Stimulated activated CD8-positive, alpha-beta memory T cell treated with anti-CD3 and anti-CD28 coated beads, Interleukin-4, amount 100 ng/mL, for 24 hours (primary cell): ENCODE results near the gene C6orf132.

ENCODE experiments used
- DNase-seq: peaks from one replicate; pipeline ENCODE4 v3.0.0-alpha.2; 2020; ENCODE audit warnings: low read depth

Gene C6orf132

DNA sequence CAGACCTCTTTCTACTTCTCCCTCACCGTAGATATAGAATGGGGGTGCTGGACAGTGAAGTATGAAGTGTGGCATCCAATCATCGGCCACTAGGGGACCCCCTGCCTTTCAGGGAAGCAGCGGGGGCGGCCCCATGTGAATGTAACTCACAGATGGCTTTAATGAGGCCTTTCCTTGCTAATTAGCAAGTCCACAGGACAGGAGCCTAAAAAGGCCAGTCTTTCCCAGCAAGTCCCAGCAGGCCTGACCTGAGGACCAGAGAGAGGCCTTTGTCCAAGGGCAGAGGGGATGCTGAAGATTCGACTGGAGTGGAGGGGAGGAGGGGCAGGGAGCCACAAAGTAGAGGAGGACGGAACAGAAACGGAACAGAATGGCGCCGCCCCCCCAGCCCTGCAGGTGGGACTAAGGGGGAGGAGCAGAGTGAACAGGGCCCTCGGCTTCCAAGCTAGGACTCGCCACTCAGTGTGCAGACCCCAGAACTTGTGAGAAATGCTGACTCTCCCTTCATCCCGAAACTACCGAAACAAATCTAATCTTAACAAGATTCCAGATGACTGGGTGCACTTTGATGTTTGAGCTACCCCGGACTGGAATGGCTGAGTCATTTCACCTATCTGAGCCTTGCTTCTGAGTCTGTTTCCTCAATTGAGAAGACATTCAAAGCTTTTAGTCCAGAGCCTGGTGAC is 5.8 kb downstream of the C6orf132 start:
- DNase-seq = peak; percentile 10

DNA sequence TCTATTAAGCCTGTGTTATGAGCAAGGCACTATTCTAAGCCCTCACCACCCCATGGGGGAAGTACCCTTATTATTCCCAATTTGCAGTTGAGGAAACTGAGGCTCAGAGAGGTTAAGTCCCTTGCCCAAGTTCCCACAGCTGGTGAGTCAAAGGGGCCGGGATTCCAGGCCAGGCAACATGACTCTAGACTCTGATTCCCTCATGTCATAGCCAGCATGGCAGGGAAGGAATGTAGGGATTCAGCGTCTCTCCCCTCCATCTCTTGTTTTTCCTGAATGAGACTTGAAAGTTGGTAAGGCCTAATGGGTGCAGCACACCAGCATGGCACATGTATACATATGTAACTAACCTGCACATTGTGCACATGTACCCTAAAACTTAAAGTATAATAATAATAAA is 6.7 kb downstream of the C6orf132 start:
- DNase-seq = no peak

DNA sequence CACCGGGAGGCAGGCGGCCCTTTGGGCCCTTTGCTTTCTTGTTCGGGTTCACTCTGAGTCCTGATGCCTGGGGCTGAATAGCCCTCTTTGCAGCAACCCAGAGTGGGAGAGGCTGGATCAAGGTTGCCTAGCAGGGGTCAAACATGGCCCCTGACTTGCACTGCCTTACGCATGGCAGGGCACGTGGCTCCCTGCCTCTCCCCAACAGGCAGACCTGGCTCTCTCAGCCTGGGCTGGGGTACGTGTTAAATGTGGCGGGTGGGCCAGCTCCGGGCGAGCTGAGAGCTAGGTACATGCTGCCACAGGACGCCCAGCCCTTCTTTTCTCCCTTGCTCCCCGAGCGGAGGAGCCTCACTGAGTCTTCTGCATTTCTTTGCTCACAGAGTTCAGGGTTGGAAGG is 7.3 kb downstream of the C6orf132 start:
- DNase-seq = no peak

DNA sequence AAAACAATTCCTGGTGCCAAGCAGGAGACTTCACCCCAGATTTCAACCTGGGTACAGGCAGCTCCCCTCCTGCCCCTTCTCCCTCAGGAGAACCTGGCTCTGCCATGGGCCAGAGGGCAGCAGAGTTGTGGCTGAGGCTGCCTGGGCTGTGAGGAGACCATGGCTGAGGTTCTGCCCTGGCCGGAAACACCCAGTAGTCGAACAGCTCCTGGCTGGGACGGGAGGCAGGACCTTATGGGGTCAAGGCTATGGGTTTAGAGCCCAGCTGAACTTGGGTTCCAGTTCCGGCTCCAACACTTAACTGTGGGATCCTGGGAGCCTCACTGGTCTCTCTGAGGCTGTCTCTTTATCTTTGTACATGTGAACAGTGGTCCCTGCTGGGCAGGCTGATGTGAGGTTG is 8.5 kb downstream of the C6orf132 start:
- DNase-seq = no peak

DNA sequence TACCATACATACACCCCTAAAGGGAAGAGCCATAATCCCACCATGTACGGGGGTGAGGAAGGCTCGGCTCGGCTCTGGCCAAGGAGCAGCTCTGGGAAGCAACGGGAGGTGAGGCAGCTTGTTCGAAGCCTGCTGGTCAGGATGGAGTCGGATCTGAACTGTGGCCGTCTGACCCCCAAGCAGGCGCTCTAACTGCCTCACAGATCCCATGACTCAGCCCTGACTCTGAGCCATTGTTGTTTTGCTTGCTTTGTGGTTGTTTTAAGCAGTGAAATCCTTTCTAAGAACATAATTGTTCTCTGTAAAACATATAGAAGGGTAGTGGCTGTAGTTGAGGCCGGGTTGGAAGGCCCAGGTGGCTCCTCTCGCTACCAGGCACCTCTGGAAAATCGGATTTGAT is 10.9 kb downstream of the C6orf132 start:
- DNase-seq = no peak

DNA sequence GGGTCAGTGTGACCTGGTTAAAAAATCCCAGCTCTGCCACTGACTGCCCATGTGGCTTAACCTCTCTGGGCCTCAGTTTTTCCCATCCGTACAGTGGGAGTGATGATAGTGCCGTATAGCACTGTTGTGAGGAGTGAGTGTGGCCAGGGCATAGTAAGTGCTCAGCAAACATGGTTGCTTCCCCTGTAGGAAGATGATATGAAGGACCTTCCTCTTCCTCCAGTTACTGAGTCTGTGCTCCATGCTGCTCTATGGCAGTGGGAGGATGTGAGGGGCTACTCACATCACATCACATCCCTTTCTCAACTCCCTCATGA is 13.1 kb downstream of the C6orf132 start:
- DNase-seq = no peak

DNA sequence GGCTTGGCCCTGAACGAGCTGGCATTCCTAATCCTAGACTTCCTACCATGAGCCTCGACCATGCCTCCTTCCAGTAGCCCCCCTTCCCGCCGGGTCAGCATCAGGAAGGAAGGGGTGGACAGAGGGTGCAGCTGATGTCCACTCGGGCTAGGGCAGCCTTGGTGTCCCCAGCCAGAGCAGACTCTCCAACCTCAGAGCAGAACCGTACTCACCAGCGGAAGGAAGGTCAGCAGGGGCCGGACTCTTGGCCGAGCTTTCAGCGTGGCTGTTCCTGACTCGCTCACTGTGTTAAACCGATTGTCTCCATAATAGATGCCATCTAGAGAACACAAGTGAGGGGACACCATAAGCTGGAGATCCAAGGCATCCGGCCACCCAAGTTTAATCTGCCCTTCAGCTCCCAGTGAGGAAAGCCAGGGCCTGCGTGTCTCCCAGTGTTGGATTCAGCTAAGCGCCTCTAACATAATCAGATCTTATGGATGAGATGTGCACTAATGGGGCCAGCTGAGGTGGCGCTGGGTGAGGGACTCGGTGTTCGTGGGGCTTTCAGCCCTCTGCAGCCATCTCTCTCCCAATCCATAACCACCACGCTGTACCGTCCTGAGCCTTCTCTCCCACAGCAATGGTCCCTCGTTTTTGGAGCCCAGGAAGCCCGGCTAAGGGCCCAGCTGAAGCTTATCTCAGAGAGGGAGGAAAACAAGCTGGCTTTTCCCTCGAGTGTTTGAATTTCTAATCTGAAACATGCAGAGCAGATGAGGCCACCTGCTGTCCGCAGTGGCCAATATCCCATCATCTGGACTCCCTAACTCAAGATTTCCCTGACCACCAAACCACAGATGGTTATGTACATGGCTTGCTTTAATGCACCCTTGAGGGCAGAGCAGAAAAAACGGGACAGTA is 13.7 kb downstream of the C6orf132 start:
- DNase-seq = no peak

DNA sequence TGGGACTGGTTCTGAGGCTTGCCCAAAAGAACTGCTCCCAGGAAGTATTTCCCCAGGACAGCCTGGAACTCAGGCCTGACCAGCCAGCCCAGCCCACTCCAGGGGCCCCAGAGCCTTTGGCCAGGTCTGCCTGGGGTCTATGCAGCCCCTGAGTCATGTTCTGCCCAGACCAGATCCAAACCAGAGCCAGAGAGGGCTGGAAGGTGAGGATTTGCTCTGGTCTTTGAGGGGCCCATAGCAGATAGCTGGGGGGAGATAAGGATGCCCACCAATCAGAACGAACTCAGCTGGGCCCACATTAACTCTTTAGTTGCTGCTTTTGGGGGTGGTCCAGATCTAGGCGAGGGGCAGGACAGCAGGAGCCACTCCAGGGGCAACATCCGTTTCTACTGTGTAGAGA is 16.8 kb downstream of the C6orf132 start:
- no peak for DNase-seq

DNA sequence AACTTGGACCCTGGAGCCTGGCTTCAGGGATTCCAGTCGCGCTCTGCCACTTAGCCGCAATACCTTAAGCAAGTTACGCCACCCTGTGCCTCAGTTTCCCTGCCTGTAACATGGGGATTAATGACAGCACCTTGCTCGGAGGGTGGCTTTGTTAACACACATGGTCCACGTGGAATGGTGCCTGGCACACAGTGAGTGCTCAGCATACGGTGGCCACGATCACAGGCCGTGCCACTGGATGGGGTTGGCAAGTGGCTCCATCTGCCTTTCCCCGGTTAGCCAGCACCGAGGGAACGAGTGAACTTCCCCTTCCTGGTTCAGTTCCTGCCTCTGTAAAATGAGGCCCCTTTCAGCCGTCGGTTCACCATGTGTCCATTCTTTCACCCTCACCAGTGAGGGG is 17.2 kb downstream of the C6orf132 start:
- DNase-seq = no peak

DNA sequence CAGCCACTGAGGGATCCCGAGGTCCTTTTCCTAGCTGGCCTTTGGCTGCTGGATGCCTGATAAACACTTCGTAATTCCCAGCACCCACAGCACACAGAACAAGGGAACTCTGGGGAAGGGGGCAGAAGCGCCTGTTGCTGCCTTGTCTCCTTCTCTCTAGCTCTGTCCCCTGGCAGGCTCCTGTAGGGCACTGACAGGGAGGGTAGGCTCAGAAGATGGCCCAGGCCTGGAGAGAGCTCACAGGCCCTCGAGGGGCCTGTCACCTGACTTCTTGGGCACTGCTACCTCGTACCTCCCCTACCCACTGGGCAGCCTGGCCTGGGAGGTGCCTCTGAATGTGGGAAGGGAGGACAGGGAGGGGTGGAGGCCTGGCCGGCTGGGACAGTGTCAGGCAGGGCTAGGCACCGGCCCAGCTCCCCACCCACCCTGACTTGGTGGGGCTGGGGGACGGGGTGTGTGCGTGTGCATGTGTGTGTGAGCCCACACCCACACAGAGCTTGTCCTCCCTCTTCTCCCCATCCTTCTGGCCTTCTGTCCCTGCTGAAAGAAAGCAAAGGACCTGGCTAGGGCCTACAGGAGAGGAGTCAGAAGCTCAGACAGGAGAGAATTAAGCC is 18.1 kb downstream of the C6orf132 start:
- DNase-seq = no peak

DNA sequence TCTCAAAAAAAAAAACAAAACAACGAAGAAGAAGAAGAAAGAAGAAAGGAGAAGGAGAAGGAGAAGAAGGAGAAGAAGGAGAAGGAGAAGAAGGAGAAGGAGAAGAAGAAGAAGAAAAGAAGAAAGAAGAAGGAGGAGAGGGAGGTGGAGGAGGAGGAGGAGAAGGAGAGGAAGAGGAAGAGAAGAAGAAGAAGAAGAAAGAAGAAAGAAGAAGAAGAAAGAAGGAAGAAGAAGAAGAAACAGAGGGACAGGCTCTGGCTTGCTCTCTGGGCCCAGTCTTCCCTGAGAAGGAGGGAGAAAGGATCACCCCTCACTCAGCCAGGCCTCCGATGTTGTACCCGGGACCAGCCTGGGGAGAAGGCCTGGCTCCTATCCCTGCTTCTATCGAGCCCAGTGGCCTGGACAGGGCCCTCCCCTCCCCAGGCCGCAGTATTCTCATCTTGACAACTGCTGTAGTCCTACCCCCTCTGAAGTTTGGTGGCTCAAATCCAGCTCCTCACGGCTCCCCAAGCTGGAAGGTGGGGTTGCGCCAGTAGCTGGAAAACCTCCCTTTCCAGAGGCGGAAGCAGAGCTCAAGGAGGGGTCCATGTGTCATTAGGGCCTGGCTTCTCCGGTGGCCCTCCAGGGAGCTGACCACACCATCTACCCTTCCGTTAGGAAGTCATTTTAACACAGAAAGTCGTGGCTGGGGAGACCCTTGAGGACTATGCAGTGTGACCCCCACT is 18.9 kb downstream of the C6orf132 start:
- DNase-seq = no peak

DNA sequence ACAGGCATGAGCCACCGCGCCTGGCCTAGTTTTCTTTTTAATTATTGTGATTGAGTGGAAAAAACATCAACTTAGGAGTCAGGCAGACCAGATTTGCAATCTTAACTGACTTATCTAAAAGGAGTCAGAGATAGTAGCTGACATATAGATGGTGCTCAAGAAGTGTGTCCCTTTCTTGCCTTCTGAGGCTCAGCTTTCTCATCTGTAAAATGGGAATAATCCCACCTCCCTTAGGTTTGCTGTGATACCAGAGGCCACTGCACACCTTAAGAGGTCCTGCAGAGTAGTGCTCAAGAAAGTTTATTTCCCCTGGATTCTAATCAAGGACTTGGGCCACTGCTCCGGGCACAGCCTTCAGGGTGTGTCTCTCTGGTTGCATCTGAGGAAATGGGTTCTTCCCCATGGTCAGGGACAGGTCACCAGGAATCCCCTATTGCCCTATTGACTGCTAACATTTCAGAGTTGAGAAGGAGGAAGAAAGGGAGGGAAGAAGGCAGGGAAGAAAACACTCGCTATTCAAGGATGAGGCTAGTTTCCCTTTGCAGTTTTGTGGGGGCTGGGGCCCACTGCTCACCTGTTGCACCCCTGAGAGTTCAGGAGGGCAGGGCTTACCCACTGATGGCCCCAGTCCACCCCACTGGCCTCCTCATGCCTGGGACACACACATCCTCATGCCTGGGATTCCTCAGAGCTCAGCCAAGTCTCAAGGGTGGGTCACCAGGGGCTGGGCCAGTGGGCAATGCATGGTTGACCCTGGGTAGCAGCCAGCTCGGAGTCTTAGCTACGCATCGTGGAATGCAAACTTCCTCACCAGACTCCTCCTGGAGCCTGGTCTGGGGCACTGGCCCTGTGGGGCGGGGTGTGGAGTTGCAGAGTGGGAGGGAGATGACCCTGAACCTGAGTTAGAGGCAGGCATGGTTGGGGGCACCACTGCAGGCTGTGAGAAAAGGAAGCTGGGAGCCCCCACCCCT is 21.2 kb downstream of the C6orf132 start:
- DNase-seq = no peak

DNA sequence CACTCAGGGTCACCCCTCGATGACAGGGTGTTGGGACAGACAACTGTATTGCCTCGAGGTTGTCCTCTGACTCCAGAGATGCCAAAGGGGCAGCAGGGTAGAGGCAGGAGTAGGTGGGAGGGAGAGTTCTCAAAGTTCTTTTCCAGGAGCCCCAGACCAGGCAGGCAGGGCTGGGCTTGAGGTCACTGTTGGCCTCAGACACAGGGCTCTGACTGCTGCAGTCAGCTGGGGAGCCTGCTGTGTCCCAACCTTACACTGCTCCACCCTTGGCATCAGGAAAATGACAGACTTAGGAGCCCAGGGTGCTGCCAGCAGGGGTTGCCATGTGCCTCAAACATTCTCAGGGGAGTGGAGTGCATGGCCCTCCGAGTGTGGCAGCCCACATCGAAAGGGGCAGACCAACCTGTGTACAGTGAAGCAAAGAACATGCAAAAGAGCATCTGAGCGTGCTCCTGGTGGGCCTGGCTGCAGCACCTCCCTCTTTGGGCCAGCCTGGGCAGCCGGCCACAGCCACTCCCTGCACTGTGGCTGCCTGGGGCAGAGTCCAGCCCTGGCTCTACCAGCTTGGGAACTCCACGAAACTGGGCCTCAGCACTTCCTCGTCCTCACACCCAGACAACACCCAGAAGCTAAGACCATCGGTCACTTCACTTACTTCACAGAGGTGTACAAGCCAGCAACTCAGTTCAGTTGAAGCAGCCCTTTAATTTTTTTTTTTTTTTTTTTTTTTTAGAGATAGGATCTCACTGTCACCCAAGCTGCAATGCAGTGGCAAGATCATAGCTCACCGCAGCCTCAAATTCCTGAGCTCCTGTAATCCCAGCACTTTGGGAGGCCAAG is 24.0 kb downstream of the C6orf132 start:
- no peak for DNase-seq

DNA sequence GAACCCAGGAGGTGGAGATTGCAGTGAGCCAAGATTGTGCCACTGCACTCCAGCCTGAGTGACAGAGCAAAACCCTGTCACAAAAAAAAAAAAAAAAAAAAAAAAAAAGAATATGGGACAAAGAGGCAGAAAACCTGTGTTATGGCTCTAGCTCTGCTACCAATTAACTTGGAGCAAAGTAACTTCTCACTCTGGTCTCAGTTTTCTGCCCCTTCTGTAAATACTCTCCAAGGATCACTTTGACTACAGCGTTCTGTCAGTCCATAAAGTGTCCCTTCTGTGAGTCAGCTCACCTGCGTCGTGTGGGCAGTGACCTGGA is 24.6 kb downstream of the C6orf132 start:
- DNase-seq = no peak

DNA sequence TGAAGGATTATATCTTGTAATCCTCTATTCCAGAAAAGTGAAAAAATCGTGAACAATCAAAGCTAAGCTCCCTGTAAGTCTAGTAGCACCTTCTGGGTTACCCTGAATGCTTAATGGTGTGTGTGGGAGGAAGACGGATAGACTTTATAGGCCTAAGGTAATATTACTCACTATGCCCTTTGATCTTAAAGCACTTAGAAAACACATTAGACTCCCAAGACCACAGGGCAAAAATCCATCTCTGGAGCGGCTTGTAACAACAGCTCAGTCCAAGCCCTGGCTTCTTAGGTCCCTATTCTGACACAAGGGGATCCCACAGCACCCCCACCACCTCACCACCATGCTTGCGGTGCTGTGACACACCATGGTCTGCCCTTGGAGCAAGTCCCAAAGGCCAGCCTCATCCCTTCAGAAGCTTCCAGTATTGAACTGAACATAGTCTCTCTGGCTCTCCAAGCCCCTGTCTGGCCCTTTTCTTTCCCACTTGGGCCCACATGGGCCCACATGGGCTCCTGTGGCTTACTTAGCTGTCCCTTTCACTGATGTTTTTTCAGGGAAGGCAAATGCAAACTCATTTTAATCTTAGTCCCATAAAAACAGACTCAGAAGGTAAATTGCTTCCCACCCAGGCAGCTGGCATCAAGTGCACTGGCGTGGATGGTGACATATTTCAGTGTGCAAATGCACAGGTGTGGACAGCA is 28.3 kb downstream of the C6orf132 start:
- DNase-seq = no peak

DNA sequence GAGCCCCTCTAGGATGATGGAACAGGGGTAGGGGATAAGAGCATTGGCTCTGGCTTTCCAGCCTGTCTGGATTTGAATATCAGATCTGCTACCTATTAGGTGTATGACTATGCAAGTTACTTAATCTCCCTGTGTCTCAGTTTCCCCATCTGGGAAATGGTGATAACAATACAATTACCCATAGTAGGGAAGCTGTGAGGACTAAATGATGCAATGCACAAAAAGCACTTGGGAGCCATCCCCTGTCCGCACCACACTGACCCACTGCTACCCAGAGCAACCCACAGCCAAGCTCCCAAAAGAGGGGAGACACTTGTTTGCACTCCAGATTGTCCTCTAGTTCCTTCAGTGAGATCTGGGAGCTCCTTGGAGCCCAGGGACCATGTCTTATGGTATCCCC is 30.1 kb downstream of the C6orf132 start:
- no peak for DNase-seq

DNA sequence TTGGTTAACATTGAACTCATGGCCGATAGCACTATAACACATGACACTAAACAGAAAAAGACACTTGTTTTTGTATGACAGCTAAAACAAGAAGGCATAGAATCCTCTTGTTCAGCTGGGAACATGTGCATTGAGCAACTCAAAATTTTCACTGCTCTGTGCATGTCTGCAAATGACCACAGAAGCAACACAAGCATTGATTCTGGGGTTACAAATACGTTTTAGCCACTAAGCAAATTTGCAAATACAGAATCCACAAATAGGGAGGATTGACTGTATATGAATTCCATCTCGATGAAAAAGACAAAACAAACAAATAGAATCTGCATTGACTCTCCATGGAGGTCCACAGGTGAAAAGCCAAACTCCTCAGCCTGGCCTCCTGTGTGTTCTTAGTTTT is 31.7 kb downstream of the C6orf132 start:
- DNase-seq = no peak

DNA sequence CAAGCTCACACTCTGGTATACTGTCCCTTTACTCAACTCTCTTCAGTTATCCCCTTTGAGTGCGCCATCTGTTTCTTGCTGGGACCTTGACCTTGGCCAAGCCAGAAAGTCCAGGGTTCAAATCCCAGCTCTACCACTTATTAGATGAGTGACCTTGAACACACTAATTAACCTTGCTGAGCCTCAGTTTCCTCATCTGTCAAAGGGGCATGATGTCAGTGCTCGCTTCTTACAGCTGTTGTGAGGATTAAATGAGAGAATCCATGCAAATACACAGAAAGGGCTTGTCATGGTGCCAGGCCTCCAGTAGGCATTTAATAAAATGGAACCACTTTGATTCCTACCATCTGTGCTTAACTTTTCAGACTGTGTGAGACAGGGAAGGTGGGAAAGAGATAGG is 34.3 kb downstream of the C6orf132 start:
- no peak for DNase-seq

DNA sequence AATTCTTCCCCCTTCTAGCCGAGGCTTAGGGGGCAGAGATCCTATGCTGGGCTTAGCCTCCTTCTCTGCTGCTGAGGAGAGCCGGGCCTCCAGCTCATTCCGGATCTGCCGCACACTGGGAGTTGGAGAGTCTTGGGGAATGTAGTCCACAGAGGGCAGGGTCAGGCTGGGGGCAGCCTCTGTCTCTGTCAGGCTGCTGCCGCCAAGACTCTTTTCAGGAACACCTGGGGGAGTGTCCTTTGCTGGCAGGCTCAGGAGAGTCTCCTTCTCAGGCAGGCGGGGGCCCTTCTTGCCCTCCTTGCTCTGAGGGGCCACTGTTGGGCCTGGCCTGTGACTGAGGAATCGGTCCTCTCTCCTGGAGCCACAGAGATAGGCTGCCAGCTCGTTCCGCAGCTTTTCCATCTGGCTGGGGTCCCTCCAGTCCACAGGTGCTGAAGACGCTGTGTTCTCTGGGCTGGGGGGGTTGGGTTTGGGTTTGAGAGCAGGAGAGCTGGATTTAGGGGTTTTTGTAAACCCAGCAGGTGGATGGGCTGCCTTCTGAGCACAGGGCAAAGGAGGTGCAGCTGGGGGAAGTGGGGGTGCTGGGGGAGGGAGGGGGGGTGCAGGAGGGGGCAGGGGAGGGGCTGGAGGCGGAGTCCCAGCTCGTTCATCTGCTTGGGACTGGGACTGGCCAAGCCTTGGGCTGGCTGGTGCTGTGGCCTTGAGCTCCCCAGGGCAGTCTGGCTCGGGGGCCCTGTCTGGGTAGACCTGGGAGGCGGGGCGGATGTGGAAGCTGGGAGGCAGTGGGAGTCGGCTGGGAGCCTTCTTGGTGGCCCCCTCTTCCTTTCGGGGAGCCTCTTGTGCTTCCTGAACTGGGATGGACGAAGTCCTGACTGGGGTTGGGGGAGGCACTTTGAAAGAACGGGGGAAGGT is 36.1 kb downstream of the C6orf132 start:
- DNase-seq = no peak
